ENCODE results near the gene IMPDH1. TPM values are rescaled to one million over a fixed set of nuclear protein-coding genes. Genes with fewer than 3 reads are reported as not detected.

IMPDH1 gene
- total and polyA plus RNA-seq, 10 of the 15 experiments (the other 5 are each of a cell fraction or from before 2014, with no cell fraction given): 0.50 to 61.3 (median 41.8) TPM

DNA sequence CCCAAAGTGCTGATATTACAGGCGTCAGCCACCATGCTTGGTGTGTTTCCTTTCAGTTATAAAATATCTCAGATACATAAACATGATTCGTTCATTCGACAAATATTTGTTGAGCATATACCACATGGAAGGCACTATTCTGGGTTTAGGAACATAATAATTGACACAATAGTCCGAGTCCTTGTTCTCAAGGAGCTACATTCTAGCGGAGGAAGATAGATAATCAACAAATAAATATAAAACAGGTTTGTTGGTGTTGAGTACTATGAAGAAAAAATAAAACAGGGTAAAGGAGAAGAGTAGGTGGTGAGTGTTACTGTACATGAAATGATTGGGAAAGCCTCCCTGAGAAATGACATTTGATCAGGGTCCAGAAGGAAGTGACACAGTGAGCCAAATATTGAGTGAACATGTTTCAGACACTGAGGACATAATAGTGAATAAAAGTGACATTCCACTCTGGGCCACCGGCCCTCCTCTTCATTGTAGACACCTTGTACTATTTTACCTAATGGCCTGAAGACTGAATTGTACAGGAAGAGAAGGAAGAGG lies 39.0 kb upstream of the IMPDH1 start:
- Histone ChIP-seq H3K79me2 (ENCODE audit: control insufficient read depth, insufficient read depth, low read length) (no peaks in the 10 kb centered on the region), H3K9me3 (replicated peaks; ENCODE audit: control insufficient read depth, insufficient read depth, low read length) (no peaks in the 10 kb centered on the region; the same call in 2 of the 3 replicates), H3K4me2 (ENCODE audit: control insufficient read depth, insufficient read depth) (no peak overlapping the region), H3K9ac (ENCODE audit: control insufficient read depth, insufficient read depth, low read length) (no peak overlapping the region), H3K36me3 (ENCODE audit: control insufficient read depth in 2 of 2, insufficient read depth in 2 of 2, low read length in 1 of 2) (no peaks in the 10 kb centered on the region), H3K27me3 (replicated peaks in 1 of 2; ENCODE audit: control insufficient read depth in 2 of 2, insufficient read depth in 2 of 2, low read length in 1 of 2) (no peaks in the 10 kb centered on the region), H2AFZ (ENCODE audit: control insufficient read depth, low read depth, low read length) (no peak overlapping the region), H3K4me1 (ENCODE audit: control insufficient read depth, insufficient read depth, low read length) (peaks cover 8% of the 10 kb centered on the region), H3K27ac (ENCODE audit: control insufficient read depth, insufficient read depth) (no peak overlapping the region), H4K20me1 (ENCODE audit: control insufficient read depth, insufficient read depth) (no peaks in the 10 kb centered on the region), H3K4me3 (no peak overlapping the region)
- in situ Hi-C loops (cut with MboI): no loop called here
- CTCF ChIA-PET: interaction anchor here (1.1 to 11.3 kb wide), 6 partner anchors 9 to 21 kb away, joined by 3 to 227 read pairs (median 7); no protein-coding TSS in a partner anchor
- ATAC-seq (no peak), FAIRE-seq (no peak), DNase-seq (ENCODE audit: low read depth, low spot score) (no peak)
- POLR2A ChIA-PET: interaction anchor here (0.7 to 2.3 kb wide), 4 partner anchors 9 to 291 kb away, joined by 4 to 7 read pairs (median 5); no protein-coding TSS in a partner anchor
- BruUV-seq (replicated peaks): no TSS peak
- SMC1A ChIA-PET (ENCODE audit: uncharacterized antibody, unreplicated experiment): interaction anchor here (1.1 to 3.2 kb wide), 7 partner anchors 11 to 232 kb away, joined by 3 to 10 read pairs (median 5); no protein-coding TSS in a partner anchor
- WGBS (ENCODE audit: insufficient coverage, insufficient replicate concordance, low lambda C conversion rate, missing lambda C conversion rate): 89% methylated on average over 6 of the region's 6 CpGs
- intact Hi-C loops (cut with micrococcal nuclease; ENCODE audit: unreplicated experiment): no loop called here
- RAD21 ChIA-PET (ENCODE audit: unreplicated experiment): interaction anchor here (1.2 to 1.6 kb wide), 3 partner anchors 11 to 290 kb away, joined by 3 to 4 read pairs (median 4); partner anchors contain the start of gene CALU
- TF ChIP-seq RAD21 (IDR thresholded peaks at IDR 0.05; ENCODE audit: insufficient read depth, low read depth, low read length) (no peak), ASH2L (IDR thresholded peaks at IDR 0.05; ENCODE audit: borderline replicate concordance, low read depth) (no peak), STAT1 (conservative IDR thresholded peaks at IDR 0.05) (no peak), TBL1XR1 (IDR thresholded peaks at IDR 0.05; ENCODE audit: low read depth, low read length) (no peak), CEBPB (IDR thresholded peaks at IDR 0.05; ENCODE audit: borderline replicate concordance in 1 of 2, low read depth in 2 of 2, low read length in 2 of 2) (no peak), ELK1 (IDR thresholded peaks at IDR 0.05; ENCODE audit: low read depth, low read length) (no peak), ZSCAN29 (IDR thresholded peaks at IDR 0.05) (no peak), MYC (IDR thresholded peaks at IDR 0.05; ENCODE audit: insufficient read depth, insufficient read length, insufficient replicate concordance, low read length, severe bottlenecking) (no peak), PKNOX1 (IDR thresholded peaks at IDR 0.05) (no peak), NBN (IDR thresholded peaks at IDR 0.05) (no peak), RB1 (IDR thresholded peaks at IDR 0.05; ENCODE audit: borderline replicate concordance) (no peak), ZBTB40 (IDR thresholded peaks at IDR 0.05; ENCODE audit: borderline replicate concordance) (no peak), NFIC (IDR thresholded peaks at IDR 0.05; ENCODE audit: low read depth, low read length) (no peak)
- TF ChIP-seq, protein P1, sequence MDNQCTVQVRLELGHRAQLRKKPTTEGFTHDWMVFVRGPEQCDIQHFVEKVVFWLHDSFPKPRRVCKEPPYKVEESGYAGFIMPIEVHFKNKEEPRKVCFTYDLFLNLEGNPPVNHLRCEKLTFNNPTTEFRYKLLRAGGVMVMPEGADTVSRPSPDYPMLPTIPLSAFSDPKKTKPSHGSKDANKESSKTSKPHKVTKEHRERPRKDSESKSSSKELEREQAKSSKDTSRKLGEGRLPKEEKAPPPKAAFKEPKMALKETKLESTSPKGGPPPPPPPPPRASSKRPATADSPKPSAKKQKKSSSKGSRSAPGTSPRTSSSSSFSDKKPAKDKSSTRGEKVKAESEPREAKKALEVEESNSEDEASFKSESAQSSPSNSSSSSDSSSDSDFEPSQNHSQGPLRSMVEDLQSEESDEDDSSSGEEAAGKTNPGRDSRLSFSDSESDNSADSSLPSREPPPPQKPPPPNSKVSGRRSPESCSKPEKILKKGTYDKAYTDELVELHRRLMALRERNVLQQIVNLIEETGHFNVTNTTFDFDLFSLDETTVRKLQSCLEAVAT (IDR thresholded peaks at IDR 0.05): no peak
- TF ChIP-seq, protein P2, sequence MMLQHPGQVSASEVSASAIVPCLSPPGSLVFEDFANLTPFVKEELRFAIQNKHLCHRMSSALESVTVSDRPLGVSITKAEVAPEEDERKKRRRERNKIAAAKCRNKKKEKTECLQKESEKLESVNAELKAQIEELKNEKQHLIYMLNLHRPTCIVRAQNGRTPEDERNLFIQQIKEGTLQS (IDR thresholded peaks at IDR 0.05; ENCODE audit: borderline replicate concordance, extremely low read depth, low read depth, low read length): no peak

Data from GM12878 (cell line).